ENCODE results near the gene SRRM2. TPM values are rescaled to one million over a fixed set of nuclear protein-coding genes. Genes with fewer than 3 reads are reported as not detected.

SRRM2 gene
- 66.8 and 84.7 TPM in 2 replicates for total RNA-seq (2014; rRNA removed)
- polyA plus RNA-seq (2012), result 206 TPM

DNA sequence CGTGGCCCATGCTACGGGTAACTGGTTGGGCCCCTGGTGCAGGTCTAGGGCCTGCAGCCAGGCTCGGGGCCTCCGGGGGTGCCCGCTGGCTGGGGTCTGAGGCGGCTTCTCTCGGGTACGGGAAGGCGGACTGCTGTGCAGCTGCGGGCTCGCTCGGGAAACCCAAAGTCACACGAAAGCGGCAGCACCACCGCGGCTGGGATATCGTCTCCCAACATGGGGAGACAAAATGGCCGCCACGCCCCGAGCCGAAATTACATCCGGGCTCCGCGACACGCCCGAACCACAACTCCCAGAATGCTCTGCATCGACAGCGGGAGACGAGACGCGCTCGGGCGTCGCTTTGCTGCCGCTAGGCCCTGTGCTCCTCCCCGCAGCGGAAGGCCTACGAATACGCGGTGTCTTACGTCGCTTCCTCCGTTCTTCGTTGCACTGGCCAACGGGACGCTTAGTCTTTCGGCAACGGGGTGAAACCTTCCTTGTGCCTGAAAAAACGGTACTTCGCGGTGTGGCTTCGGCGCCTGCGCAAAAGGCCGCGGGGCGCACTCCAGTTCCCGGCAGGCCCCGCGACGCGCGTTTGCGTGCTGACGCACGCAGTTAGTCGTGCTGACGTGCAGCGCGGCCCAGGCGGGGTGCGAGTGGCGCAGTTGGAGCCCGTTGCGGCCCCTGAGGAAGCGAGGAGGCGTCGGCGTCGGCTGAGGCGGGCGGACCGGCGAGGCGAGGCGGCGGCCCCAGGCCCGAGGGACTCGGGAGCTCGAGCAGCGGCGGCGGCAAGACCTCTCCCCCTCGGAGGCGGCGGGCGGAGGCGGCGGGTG is at the start of gene SRRM2:
TSS of gene SRRM2 (plus strand) at position 604 of the 815 bp plus-strand sequence. CDS start 3,727 bp downstream, outside the sequence.
- DNase-seq (ENCODE audit: low read depth), result peak; percentile 95

DNA sequence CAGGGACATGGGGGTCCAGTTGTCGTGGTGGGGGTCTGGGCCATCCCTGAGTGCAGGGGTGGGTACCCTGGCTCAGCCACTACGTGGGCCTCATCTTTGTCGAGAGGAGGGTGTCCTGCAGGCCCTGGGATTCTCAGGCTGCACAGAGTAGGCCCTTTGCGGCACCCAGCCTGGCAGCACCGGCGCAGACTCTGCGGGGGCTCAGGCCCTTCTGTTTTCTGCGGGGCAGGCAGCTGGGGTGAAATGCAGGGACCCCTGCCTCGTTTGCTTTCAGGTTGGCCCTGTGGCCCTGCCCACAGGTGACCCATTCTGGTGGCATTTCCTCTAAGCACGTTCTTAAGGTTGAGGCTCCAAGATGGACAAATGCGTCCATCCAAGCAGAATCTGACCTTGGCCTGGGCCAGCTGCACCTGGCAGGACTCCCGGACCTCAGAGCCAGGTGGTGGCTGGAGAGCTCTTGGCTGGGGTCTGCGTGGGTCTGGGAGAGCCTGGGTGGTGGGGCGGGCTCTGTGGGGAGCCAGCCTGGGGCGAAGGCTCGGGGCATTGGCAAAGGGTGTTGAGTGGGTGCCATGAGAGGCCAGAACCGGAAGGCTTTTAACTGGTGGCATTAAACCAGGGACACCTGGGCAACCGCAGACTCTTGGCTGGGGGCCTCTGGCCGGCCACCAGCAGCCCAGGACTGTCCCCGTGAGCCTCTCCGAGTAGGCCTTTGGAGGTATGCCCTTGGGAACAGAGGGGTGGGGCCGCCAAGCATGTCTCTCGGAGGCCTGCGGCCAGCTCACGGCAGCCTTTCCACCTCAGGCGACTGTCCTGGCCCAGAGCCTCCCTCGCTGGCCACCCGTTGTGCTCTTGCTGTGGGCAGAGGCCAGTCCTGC is 49.3 kb upstream of the SRRM2 start:
- DNase-seq (ENCODE audit: low read depth), result no peak

DNA sequence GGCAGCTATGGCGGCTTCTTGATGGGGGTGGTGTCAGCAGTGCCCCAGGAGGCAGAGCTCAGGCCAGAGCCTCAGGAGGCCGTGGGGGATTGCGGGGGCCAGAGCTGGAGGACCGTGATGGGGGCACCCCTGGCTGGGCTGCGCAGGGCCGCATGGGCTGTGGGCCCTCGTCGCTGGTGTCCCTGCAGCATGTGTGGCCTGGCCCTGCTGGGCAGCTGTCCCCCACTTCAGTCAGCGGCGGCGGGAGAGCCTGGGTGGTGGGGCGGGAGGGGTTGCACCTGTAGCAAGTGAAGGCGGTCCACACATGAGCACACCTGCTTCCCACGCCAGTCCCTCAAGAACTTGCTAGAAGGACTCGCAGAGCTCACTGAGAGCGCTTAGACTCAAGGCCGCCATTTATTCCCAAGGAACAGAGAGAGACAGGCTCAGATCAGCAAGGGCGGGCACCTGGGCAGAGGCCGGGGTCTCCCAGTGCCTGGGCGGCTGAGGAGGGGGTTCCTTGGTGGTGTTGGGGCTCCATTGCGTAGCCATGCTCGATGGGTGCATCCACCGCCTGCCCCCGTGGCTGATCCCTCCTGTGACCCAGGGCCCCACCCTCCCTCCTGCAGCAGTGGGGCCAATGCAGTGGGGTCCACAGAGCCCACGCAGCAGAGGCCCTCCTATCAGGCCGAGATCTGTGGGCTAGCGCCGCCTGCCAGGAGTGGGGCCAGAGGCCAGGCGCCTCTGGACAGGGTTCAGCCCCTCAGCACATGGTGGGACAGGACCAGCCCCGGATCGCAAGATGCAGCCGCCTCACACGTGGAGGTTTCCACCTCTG is 48.1 kb upstream of the SRRM2 start:
- DNase-seq (ENCODE audit: low read depth), result no peak

DNA sequence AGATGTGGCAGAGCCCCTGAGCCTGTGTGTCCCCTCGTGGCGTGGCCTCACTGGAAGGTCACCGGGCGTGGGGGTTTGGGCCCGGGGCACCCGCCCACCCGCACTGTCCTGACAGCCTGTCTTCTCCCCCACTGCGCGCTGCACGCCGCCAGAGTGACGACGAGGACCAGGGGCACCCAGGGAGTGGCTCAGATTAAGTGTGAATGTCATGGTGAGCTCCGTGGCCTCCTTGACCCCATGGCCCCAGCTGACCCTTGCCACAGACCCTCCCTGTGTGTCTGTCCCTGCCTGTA is 47.5 kb upstream of the SRRM2 start:
- no peak for DNase-seq (ENCODE audit: low read depth)

DNA sequence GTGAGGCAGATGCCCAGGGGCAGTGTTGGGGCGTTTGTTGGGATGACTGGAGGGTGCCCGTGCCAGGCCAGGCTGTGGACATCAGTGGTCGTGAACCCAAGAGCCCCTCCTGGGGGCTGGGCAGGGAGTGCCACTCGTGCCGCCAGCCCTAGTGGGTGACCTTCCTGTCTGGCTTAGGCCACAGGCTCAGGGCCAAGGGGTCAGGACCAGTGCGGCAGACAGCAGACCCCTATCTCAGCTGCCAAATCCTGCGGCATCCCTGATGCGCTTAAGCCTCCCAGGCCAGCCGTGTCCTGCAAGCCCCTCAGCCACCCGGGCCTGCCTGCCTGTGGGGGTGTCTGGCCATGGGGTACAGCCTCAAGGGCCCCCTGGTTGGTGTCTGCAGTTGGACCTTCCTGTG is 47.1 kb upstream of the SRRM2 start:
- no peak for DNase-seq (ENCODE audit: low read depth)

DNA sequence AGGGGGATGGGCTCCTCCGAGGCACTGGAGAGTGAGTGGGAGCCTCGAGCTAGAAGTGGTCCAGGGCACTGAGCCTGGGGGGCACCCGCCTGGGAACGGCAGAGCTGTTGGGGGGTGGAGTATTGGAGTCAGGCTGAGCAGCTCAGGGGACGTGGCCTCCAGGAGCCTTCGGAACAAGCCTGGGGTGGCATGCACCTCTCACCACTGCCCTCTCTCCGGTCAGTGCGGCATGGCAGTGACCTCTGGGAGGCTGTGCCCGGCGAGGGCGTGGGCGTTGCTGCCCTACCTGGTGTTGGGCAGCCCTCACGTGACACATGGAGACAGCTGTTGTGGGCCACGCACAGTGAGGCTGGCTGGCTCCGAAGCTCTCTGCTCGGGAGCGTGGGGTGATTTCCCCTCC is 46.4 kb upstream of the SRRM2 start:
- DNase-seq (ENCODE audit: low read depth), result no peak

DNA sequence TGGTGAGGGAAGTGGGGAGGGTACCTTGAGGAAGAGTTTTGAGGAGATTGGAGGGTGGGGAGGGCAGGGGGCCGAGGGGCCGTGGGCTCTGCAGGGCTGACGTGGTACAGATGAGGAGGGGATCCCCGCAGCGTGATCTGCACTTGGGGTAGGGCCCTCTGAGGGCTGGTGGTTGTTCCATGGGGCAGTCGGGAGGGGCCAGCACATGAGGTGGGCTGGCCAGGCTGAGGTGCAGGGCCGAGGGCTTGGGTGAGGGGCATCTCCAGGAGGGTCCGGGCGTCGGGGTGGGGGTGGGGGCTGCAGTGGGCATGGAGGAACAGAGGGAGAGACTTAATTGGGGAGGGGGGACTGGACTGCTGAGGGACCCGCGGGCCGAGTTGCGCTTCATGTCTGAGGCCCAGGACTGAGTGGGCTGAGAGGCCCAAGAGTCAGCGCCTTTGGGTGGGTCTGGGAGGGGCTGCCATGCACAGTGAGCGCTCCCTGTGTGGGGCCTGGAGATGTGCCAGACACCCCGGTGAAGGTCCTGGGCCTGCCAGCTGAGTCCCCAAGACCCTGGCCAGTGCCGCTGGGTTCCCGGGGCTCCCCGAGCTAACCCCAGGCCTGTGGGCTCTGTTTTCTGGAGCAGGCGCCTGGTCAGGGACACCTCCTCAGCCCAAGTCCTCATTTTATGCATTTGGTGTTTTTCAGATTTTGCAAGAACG is 45.7 kb upstream of the SRRM2 start:
- no peak for DNase-seq (ENCODE audit: low read depth)

DNA sequence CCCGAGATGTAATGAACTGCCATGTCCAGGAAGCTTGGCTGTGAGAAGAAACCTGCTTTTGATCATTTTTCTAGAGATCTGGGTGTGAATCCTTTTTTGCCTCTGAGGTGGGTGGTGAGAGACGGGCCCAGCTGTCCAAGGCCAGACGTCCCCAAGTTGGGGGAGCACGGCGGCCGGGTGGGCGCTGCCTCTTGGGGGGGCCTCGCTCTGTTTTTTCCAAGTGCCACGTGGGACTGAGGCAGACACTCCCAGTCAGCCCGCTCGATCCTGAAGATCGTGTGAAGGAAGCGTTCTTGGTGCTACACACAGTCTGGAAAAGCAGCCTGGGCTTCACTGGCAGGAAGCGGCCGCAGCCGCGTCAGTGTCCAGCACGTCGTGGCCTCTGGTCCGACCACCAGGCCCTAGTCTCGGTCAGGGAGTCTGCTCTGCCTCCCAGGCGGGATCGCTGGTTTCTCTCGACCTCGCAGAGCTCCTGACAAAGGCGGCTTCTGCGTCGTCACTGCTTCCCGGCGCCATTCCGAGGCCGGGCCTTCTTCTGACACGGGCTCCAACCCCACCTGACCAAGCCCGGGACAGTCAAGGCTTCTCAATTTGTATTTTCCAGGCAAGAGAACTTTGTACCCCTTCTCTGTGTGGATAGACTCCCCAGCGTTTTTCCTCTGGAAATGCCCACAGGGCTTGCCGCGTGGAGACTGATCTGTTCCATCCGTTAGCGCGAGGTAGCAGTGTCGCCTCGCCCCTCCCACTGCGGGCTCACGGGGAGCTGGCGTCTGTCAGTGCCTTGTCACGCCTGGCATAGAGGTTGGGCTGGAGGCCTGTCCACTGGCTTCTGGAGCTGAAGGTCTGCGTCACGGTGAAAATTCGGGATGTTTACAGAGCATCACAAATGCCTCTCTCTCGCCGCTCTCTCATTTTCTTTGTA is 44.8 kb upstream of the SRRM2 start:
- no peak for DNase-seq (ENCODE audit: low read depth)

DNA sequence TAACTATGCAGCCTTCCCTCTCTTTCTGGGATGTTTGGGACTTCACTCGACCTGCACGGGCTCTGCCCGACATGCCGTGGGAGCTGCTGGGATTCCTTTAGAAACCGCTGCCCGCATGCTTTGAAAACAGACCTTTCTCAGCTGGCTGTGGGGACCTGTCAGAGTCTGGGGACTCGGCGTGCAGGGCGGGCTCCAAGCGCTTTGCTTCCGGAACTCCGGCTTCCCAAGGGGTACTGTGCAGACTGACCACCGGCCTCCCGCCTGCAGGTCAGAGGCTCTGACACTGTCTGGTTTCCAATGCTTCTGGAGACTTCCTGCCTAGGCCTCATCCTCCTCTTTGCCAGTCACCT is 44.2 kb upstream of the SRRM2 start:
- no peak for DNase-seq (ENCODE audit: low read depth)

DNA sequence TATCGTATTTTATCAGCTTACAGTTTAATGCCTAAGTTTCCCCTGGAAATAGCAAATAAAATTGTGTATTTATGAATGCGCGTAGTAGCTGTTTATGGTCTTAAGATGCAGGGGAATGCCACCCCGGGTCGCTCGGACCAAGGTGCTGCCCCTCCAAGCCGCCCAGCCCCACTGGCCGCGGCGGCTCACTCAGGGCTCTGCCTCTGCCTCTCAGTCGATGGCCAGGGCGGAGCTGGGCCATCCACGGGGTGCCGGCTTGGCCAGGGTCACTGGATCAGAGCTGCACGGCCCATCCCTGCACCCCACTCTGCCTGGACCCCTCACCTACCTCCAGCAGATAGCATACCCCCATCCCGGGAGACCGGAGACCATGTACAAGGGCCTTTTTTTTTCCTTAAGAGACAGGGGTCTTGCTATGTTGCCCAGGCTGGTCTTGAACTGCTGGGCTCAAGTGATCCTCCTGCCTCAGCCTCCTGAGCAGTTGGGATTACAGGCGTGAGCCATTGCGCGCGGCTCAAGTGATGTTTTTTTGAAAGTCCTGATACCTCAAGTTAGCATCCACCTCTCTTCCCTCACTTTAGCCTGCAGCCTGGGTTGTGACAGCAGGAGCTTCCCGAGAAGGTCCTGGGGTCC is 43.4 kb upstream of the SRRM2 start:
- DNase-seq (ENCODE audit: low read depth), result no peak

DNA sequence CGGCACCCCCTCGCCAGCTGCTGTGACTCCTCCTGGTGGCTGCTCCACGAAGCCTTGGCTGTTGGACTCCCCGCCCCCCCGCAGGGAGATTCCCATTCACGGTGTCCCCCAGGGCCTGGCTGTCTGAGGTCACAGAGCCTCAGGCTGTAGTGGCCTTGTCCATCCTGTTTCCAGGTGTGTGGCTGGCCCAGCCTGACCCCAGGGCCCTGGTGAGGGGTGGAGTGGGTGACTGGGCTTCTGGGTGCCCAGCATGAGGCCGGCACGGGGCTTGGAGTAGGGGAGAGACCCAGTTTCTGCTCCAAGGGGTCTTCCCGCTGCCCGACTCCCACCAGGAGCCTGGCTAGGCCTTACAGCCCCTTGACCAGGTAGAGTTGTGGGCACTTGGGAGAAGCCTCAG is 42.9 kb upstream of the SRRM2 start:
- no peak for DNase-seq (ENCODE audit: low read depth)

DNA sequence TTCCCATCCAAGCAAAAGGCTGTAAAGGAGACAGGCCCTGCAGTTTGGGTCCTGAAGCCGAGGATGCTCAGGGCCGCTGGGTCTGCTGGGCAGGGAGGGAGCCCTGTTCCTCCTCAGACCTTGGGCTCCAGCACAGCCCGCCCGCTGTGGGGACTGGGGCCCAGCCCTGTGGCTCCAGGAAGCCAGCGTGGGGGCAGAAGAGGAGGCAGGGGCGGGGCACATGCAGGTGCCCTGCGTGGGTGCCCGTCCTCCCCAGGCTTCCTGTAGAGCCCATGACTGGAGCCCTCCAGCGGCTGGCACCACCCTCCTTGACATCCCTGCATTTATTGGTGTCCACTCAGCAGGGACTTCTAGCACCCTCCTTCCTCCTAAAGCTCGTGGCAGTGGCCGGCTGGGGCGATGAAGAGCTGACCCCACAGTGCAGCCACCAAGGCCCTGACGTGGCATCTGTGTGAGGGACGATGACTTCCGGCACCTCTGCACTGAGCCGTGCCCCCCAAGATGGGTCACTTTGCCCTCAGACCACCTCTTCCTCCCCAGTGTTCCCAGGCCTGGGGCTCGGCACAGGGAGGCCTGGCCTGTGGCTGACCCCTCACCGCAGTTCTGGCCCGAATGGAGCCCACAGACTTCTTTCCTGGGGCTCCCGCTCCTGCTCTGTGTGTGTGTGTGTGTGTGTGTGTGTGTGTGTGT is 42.3 kb upstream of the SRRM2 start:
- no peak for DNase-seq (ENCODE audit: low read depth)

DNA sequence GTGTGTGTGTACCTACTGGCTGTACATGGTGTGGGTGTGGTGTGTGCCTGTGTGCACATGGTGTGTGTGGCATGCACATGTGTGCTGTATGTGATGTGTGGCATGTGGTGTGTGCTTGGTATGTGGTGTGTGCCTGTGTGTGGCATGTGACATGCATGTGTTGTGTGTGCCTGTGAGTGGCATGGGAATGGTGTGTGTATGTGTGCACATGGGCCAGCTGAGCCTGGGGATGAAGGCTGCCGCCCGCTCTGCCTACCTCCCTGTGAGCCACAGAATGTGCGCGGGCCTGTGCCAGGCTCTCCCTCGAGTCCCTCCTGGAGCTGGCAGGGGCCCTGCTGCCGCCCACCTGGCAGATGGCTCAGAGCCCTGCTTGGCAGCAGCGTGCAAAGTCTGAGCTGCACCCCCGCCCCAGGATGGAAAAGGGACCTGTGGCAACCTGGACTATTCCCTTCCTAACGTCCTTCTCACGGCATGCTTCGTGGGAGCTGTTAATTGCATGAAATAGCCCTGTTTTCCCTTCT is 41.7 kb upstream of the SRRM2 start:
- no peak for DNase-seq (ENCODE audit: low read depth)

DNA sequence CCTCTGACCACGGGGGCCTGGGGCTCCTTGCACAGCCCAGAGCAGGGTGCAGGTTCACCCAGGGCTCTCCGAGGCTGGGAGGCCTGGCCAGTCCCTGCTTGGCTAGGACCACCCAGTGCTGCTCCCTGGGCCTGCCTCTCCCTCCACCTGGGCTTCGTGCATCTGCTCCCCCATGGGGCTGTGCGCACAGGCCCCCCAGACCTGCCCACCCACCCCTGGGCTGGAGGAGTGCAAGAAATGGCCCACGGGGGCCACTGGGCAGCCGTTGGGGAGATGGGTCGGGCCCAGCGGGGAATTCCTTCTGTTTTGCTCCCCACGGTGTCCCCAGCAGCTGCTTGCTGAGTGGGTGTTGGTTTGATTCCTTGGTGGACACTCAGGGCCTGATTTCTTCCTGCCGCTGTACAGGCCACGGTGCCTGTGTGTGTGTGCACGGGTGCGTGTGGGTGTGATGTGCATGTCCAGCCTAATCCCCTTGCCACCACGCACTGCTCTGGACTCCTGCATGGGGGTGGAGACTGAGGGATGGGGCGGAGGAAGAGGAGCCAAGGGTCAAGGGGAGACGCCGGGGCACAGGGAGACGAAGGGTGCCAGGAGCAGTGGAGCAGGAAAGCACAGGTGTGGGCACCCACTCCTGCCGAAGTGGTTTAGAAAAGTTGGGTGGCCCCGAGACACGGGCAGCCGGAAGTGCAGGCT is 40.9 kb upstream of the SRRM2 start:
- DNase-seq (ENCODE audit: low read depth), result no peak

DNA sequence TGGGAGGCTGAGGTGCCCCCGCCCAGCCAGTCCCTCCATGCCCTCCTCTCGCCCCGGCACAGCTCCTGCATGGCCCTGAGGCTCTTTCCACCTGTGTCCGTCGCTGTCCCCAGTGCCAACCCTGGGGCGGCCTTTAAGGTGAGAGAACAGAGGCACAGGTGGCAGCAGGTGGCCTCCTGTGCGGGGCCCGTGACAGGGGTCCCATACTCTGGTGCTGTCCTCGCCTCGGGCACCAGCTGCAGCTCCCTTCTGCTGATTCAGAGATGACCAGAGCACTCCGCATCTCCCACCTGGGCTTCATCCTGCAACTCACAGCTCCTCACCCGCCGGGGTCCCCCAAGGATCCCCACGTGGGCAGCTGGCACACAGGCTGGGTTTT is 40.4 kb upstream of the SRRM2 start:
- DNase-seq (ENCODE audit: low read depth), result no peak

DNA sequence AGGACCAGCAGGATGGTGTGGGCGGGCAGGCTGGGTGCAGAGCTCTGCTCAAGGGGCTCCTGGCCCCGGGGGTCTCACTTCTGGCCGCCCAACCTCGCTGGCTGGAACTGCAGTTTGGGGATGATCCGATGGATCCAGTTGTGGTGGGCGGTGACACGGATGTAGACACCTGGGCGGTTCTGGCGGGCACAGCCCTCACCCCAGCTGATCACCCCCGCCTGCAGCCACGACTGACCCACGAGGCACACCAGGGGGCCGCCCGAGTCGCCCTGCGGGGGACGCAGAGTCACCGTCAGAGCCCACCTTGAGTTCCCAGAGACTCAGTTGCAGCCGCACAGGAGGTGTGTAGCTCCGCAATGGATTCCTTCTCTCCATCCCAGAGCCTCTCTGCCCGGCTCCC is 39.9 kb upstream of the SRRM2 start:
- no peak for DNase-seq (ENCODE audit: low read depth)

DNA sequence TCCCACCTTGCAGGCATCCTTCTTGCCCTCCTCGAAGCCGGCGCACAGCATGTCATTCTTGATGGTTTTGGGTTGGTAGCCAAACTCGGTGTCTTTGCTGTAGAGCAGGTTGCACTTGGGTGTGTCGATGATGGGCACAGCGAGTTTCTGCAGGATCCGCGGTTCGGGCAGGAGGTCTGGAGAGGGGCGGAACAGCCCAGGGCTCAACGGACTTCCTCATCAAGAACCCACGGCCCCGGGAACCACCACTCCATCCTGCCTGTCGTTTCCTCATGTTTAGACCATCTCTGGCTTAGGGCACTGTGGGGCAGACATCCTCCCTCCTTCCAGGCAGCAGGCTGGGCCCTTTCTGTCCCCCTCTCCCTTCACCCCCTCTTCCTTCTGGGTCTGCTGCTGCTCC is 38.9 kb upstream of the SRRM2 start:
- no peak for DNase-seq (ENCODE audit: low read depth)

DNA sequence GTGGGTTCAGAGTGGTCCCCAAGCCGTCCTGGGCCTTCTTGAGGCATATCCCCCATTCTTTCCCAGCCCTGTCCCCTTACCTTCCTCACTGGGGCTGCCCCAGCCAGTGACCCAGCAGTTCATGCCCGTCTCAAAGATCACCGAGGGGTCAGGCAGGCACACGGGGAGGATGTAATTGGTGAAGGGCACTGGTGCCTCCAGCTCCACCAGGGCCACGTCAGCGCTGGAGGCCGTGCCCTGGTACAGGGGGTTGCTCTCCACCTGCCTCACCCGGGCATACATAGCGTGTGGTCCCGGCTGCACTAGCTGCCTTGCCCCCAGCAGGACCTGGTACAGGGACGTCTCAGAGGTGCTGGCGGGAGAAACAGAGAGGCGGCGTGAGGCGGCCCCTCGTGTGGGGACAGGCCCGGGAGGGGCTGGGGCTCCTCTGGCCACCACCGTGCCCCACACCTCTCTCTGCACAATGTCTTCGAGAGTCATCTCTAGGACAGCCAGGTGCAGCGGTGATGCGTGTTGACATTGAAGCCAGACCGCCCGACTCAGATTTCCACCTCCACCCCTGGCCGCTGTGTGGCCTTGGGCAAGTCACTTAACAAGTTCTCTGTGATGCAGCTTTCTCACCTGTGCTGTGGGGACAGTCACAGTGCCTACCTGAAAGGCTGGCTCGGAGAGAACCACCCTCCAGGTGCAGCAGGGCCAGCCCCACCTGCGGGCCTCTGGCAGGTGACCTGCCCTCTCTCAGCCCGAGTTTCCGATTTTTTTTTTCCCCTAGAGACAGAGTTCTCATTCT is 38.3 kb upstream of the SRRM2 start:
- no peak for DNase-seq (ENCODE audit: low read depth)
